GF-D8 (cell line): ENCODE data around the gene OTOP3.

Experiments used
- DNase-seq: peaks from one replicate; lab custom pipeline; 2025; lab: John Stamatoyannopoulos, UW

OTOP3 gene

DNA sequence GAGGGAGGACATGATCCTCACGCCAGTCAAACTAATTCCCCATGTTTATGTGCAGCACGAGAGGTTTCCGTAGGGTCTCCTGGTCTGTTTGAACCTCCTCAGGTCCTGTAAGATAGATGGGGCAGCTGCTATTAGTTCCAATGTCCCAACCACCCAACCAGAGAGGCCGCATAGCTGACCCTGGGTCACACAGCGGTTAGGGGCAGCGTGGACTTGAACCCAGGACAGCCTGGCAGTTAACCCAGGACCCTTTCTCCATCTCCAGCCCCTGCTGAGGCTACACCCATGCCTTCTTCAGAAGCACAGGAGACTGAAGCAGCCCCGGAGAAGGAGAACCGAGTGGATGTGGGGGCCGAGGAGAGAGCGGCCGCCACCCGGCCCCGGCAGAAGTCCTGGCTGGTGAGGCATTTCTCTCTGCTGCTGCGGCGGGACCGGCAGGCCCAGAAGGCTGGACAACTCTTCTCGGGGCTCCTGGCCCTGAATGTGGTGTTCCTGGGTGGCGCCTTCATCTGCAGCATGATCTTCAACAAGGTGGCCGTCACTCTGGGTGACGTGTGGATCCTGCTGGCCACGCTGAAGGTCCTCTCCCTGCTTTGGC, 5.5 kb downstream of the OTOP3 start:
- no peak for DNase-seq

DNA sequence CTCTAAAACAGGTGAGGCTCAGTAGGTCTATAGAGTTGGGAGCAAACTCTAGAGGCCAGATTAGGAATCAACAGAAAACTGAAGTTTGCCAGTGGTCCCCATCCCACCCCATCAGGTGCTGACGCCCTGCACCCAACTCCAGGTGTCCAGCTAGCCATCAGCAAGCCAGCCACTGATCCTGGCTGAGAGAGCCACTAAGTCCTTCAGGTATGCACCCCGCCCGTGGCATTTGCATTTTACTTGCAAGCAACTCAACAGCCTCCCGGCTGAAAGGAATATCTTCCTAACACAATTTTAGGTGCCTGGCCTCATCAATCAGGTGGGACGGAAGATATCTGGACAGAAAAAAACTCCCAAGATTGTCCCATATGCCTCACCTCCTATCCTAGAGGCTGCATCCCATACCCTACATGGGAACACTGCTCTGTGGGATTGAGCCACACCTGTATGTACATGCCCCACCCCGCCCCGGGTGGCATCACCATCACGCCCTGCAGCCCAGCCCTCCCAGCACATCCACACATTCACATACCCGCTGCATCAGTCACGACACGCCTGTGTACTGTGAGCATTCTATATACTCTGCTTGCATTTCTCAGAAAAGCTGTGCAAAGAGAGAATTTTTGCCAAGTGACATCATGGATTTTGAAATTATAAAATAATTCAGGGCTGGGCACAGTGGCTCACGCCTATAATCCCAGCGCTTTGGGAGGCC, 8.3 kb downstream of the OTOP3 start:
- no peak for DNase-seq

DNA sequence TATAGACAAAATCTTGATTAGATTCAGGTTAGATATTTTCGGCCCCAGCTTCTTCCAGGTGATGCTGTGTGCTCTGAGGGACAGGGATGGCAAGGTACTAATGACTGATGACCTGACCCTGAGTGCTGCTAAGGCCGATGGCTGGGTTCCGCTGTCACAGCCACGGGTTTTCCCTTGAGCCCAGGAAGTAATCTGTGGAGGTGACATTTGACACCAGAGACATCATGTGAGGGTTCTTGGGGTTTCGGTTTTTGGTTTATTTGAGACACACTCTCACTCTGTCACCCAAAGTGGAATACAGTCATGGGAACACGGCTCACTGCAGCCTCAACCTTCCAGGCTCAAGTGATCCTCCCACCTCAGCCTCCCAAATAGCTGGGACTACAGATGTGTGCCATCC, 9.8 kb downstream of the OTOP3 start:
- DNase-seq = no peak

DNA sequence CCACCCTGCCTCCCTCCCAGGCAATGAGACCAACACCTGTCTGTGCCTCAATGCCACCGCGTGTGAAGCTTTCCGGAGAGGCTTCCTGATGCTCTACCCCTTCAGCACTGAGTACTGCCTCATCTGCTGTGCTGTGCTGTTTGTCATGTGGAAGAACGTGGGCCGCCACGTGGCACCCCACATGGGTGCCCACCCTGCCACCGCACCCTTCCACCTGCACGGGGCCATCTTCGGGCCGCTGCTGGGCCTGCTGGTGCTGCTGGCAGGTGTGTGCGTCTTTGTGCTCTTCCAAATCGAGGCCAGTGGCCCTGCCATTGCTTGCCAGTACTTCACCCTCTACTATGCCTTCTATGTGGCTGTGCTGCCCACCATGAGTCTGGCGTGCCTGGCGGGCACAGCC, 10.9 kb downstream of the OTOP3 start:
- no peak for DNase-seq

DNA sequence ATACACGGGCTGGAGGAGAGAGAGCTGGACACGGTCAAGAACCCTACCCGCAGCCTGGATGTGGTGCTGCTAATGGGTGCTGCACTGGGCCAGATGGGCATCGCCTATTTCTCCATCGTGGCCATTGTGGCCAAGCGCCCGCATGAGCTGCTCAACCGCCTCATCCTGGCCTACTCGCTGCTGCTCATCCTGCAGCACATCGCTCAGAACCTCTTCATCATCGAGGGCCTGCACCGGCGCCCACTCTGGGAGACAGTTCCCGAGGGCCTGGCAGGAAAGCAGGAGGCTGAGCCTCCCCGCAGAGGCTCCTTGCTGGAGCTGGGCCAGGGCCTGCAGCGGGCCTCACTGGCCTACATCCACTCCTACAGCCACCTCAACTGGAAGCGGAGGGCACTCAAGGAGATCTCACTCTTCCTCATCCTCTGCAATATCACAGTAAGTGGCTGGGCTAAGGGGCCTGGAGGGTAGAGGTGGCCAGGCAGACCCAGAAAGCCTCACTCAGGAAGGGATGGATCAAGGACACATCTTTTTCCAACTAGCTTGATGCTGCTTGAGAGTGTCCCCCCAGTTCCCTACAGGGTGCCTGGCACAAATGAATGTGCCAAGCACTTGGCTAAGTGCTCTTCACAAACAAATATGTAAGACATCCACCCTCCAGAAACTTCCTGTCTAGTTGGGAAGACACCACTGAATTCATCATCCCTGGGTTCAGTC, 11.5 kb downstream of the OTOP3 start:
- DNase-seq = no peak

DNA sequence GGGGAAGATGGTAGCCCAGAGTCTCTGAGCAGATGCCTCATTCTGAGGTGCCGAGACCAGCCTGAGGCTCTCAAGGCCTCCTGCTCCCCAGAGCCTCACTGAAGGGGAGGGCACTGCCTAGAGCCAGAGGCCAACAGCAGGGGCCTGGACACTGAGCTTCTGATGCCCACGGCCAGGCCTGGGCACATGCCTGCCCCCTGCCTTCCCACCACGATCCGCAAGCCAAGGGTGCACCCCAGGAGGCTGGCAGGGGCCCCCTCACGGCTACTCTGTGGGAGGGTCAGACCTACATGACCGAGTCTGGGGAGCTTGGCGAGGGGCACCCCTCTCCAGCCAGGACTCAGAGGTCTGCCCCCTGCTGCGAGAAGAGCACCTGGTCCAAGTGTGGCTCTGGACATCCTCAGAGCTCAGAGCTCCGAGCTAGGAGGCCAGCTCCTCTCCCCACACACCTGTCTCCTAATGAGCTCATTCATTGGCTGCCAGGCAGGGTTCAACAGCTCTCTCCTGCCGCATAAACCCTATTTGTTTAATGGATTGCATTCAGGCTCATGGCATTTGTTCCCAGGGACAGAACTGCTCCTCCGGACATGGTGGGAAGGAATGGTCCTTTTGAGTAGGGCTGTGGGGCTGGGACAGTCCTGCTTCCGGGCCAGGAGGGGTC, 13.9 kb downstream of the OTOP3 start:
- DNase-seq = no peak

DNA sequence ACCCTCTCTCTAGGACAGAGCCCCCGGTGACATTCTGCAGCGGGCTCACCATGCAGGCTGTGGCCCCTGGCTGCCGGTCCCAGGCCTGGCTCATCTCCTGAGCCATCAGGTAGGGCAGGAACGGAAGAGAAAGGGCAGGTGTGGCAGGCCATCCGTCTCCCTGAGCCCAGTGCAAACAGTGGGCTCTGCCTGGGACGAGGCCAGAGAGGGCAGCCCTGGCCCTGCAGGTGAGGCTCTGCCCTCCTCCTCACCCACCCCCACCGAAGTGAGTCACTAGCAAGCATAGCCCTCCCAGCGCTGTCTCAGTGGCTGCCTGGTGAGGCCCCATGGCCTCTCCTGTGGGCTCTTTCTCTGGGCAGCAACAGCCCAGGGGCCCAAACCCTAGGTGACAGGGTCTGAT, 14.5 kb downstream of the OTOP3 start:
- no peak for DNase-seq

DNA sequence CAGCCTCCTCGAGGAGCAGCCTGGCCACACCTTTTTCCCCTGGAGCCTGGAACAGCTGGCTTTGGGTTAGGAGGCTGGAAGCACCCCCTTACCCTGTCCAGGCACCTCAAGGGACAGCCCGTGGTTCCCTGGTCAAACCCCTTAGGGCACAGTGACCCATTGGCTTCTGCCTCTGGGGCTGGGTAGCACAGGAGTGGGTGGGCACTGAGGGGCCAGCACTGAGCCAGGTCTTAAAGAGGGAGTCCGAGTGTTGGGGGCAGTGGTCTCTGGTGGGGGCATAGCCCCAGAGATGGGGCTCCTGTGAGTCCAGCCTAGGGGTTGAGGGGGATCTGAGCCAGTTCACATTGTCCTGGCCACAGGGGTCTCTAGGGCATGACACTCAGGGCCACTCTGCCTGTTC, 15.4 kb downstream of the OTOP3 start:
- DNase-seq = no peak

DNA sequence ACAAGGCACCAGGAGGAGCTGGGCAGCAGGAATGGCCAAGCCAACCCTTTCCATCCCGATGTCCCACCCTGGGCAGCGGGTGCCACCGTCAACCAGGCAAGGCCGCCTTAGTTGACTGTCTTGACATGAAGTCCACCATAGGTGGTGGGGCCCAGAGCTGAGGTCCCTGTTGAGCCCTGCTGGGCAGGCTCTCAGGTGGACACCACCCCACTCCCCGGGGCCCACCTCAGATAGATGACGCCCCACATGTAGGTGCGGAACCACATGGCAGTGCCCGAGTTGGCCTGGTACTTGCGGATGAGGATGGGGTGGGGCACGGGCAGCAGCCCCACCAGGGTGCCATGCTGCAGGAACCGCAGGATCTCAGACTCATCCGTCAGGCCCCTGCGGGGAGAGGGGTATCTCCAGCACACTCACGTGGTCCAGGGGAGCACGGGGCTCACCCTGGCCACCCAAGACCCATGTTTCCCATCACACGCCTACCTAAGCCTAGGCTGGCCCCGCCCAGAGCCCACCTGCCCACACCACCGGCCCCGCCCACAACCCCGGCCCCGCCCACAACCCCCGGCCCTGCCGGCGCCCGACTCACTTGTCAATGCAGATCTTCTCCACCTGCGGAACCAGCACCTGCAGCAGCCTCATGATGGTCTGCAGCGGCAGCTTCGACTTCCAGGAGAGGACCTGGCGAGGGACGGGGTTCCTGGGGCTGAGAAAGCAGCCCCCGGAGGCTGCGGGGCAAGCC, 16.2 kb downstream of the OTOP3 start:
- no peak for DNase-seq

DNA sequence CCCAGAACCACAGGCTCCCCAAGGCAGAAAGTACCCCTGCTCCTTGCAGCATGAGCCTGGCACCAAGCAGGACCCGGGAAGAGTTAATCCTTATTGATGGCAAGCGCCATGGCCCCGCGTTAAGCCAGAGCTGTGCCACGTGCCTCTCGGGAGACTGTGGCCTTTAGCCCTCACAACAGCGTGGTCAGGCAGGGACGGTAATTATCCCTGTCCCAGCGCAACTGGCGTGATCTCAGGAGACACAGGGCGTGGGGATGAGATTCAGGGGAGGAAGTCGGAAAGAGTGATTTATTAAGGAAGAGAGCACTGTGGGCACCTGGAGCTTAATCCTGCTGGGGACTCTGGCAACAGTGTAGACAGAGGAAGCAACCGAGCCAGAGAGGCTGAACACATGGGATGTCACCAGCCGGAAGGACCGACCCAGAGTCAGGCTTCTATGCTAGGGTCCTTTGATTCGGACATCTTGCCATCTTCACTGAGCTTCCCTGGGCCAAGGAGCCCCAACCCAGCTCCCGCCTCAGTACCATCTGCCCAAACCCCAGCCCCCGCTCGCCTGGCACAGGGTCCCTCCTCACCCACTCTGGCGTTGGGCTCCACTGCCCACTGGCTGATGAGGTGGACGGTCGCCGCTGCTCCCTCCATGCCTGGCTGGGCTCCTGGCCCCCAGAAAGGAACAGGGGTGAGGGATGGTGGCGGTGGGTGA, 16.9 kb downstream of the OTOP3 start:
- no peak for DNase-seq

DNA sequence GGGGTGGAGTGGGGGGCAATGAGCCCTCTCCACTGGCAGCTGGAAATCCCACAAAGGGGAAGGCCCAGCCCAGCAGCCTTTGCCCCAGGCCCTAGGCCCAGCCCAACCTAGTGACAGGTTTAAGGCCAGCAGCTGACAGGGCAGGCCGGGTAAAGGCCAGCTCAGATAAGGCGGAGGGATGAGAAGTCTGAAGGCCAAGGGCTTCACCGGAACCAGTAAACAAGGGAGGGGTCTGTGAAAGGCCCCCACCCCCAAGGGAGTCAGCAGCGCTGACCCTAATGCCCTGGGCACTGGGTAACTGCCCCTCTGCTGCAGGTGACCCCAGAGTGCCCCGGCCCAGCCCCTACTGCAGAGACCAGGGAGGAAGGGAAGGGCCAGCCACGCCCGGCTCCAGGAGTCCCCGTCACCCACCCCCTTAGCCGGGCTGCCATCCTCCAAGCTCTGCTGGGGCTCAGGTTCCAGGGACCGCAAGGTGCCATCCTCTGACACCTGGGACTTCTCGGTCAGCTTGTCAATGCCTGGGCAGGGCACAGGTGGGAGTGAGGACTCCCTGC, 17.5 kb downstream of the OTOP3 start:
- DNase-seq = no peak

DNA sequence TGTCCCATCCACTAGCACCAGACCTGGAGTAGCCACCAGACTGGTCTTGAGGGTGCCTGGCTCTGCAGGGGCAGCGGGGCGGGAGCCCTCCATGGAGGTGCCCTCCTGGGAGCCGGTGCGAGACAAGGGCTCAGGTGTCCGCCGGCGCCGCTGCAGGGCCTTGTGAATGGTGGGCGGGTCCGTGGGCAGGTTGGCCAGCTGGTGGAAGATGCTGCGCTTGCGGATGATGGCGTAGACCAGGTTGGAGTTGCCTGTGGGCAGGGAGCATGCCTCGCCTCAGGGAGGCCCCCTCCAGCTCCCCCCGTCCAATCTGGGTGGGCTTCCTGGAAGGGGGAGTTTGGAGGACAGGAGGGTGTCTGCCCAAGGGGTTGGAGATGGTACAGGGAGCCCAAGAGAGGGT, 18.4 kb downstream of the OTOP3 start:
- no peak for DNase-seq

DNA sequence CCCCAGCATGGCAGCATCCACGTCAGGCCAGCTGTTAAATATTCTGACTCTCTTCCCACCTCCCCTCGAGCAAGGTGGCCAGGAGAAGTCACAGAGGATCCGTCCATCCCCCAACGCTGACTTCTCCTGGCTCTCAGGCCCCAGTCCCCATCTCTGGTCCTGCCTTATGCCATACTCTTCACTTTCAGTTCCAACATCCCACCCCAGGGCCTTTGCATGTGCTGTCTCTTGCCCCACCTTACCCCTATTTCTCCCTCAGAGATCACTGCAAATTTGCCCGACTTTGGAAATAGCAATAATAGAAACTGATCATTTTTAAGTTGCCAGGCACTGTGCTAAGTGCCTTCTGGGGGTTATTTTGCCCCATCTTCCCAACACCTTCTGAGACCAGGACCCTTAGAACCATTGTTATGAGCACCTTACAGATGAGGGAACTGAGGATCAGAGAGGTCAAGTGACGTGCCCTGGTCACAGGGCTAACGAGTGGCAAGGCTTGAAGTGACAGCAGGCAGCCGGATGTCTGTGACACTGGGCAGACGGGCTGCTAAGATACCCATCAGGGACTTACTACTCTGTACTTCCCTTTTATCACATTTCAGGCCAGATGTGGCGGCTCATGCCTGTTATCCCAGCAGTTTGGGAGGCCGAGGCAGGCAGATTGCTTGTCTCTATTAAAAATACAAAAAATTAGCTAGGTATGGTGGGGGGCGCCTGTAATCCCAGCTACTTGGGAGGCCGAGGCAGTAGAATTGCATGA, 19.1 kb downstream of the OTOP3 start:
- DNase-seq = peak; percentile 38

DNA sequence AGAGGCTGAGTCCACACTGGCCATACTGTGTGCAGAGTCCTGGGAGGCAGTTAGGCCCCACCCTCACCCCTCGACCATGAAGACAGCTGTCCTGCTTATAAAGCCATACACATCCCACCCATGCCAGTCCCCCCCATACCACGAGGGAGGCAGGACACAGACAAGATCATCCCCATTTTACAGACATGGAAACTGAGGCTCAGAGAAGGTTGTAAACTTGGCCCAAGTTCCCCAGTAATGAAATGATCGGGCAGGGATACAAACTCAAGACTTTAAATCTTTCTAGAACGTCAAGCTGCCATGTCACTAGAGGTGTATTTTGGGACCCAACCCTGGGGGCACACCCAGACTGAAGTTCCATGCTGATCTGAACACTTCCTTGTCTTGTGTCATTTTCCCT, 20.4 kb downstream of the OTOP3 start:
- no peak for DNase-seq

DNA sequence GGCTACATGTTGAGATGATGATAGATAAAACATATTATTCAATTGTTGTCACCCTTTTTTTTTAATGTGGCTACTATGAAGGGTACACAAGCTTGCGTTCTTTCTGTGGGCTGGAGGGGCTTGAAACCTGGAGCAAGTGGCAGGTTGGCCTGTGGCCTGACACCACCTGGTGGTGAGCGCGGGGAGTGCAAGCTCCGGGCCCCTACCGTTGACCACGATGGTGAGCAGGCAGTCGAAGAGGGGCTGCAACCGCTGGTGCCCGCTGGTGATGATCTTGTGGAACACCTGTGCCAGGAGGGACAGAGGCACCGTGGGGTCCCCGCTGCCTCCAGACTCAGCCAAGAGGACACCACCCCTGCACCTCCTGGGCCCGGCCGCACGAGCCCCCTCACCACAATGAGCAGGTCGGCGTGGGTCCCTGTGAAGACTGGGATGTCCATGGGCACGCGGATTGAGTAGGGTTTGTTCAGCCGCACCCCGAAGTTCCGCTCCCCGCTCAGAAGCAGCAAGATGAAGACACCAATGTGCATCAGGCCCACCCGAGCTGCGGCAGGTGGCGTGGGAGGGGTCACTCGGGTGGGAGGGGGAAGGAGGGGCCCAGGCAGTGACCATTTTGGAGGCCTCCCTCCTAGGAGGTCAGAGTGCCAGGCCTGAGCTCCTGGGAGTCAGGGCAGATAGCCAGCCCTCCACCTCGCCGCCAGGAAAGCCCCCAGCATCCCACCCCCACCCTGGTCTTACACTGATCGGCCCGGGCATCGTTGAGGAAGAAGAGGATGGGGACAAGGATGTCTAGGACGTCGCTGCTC, 22.4 kb downstream of the OTOP3 start:
- peak; percentile 1 for DNase-seq

DNA sequence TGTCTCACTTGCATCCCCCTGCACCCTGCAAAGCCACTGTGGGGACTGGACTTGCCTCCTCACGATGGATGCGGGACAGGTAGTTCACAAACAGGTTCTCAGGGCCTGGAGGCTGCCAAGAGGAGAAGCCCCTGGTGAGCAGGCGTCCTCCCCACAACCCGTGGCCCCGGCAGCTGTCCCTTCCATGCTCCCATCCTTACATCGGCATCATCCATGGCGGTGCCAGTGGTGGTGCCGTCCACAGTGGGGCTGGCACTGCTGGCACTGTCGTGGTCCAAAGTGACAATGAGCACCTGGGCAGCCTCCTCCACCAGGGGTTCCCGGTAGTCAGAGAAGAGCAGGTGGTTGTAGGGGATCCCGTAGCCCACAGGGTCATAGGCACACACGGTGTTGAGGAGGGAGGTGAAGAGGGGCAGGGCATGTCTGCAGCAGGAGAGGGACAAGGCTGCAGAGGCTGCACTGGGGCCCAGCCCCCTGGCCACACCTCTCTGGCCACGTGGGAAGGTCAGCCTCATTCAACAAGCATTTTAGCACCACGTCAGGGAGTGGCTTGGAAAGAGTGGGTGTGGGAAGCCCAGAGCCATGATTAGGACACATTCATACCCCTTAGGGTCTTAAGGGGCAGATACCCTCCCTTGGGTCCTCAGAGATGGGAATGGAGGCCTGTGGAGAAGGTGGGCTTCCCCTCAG, 24.3 kb downstream of the OTOP3 start:
- DNase-seq = no peak

DNA sequence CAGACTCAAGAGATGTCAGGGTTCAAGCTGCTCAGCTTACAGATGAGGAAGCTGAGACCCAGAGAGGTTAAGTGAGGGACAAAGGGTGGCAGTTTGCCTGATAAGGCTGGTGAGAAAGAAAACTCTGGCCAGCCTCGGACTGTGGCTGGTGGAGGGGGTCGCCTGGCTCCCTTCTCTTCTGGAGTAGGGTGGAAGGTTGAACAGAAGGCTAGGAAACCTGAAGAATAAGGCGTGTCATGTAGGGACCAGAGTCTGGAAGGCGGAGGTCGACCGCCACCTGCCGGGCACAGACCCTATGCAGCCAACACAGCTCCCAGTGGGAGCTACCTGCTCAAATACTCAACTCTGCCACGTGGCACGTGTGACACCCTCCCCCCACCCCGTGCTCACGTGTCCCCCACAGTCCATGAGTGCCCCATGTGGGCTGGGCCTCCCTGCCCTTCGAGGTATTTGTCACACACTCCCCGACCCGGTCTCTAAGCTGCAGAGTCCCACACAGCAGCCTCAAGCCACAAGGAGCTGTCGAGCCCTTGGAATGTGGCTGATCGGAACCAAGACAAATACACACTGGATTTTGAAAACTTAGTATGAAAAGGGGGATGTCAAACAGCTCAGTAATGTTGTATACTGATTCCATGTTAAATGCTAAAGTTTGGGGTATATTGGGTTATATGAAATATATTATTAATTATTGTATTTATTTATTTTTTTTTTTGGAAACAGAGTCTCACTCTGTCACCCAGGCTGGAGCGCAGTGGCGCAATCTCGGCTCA, 25.1 kb downstream of the OTOP3 start:
- peak; percentile 52 for DNase-seq

DNA sequence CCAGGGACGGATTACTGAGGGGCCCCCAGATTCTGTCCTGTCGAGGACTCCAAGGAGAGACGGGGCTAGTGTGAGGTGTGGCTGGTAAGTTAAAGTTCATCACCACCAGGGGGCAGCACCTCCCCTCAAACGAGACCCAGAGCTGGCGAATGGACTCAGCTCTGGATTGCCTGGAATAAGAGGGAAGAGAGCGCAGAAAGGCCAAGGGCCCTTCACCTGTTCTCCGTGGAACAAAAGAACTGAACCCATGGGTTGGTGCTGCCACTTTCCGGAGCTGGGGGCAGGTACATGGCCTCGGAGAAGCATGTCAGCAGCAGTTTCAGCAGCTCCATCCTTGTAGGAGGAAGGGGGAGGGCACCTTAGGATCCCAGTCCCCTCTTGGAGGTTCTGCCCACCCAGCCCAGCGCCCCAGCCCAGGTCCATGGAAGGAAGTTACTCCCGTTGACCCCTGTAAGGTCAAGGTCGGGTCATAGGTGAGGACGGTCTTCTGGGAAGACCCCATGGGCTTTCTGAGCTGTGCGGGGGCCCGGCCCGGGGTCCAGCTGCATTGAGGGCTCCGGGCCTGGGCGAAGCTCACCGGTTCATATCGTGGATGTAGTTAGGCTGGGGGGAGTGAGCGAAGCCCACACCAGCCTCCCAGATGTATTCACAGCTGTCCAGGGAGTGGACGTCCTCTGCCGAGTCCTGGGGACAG, 26.1 kb downstream of the OTOP3 start:
- DNase-seq = peak; percentile 35
